Measurements from ENCODE around the gene ZSCAN25.
"Not testable (repeated sequence)": the region's sequence is repeated elsewhere in the genome, so short reads cannot be mapped to it uniquely, and the experiment has no call there.

The ZSCAN25 gene

GRCh38 chr7:99651290-99651689 lies 34.5 kb downstream of the ZSCAN25 start:
- no peak for DNase-seq

- DNase-seq: no peak
Observed at GRCh38 chr7:99652671-99653070, 35.9 kb downstream of the ZSCAN25 start.

GRCh38 chr7:99653269-99653668 lies 36.5 kb downstream of the ZSCAN25 start:
- not testable (repeated sequence) for DNase-seq

- no peak for DNase-seq
Observed at GRCh38 chr7:99653754-99654153, 37.0 kb downstream of the ZSCAN25 start.

- not testable (repeated sequence) for DNase-seq
Observed at GRCh38 chr7:99654626-99655025, 37.9 kb downstream of the ZSCAN25 start.

- not testable (repeated sequence) for DNase-seq
Observed at GRCh38 chr7:99657879-99658278, 41.1 kb downstream of the ZSCAN25 start.

GRCh38 chr7:99665312-99666012 lies 48.7 kb downstream of the ZSCAN25 start:
- no peak for DNase-seq

GRCh38 chr7:99666013-99666395 lies 49.3 kb downstream of the ZSCAN25 start:
- no peak for DNase-seq

GRCh38 chr7:99667179-99667578 lies 50.4 kb downstream of the ZSCAN25 start:
- DNase-seq: no peak

- DNase-seq: no peak
Observed at GRCh38 chr7:99668541-99668940, 51.8 kb downstream of the ZSCAN25 start.

GRCh38 chr7:99669782-99670181 lies 53.0 kb downstream of the ZSCAN25 start:
- no peak for DNase-seq

- DNase-seq: no peak
Observed at GRCh38 chr7:99672573-99672972, 55.8 kb downstream of the ZSCAN25 start.

- DNase-seq: no peak
Observed at GRCh38 chr7:99674995-99675742, 58.4 kb downstream of the ZSCAN25 start.

- DNase-seq: no peak
Observed at GRCh38 chr7:99677013-99677647, 60.4 kb downstream of the ZSCAN25 start.

GRCh38 chr7:99677648-99678045 lies 60.9 kb downstream of the ZSCAN25 start:
- DNase-seq: no peak

GRCh38 chr7:99679032-99679399 lies 62.3 kb downstream of the ZSCAN25 start:
- no peak for DNase-seq

GRCh38 chr7:99679400-99680191 lies 62.9 kb downstream of the ZSCAN25 start, which contains the start of gene CYP3A5:
Gene CYP3A5 (minus strand): TSS chr7:99679996. CDS start chr7:99679896, 100 bp downstream.
- no peak for DNase-seq

All from SIG-M5 (cell line).